Kidney (tissue), 14 donors: ENCODE measurements around the gene TYW1B. TPM values are rescaled to one million over a fixed set of nuclear protein-coding genes. Genes with fewer than 3 reads are reported as not detected.
"Not testable (repeated sequence)": the region's sequence is repeated elsewhere in the genome, so short reads cannot be mapped to it uniquely, and the experiment has no call there.

Experiments used
- DNase-seq, 5 donors: peaks; one replicate each; pipeline ENCODE4 v3.0.0-alpha.2; 2013 to 2020
- FAIRE-seq: peaks from 2 replicates; lab custom pipeline; 2012; peaks lifted over from hg19 to GRCh38; lab: Jason Lieb, UNC
- H3K27ac ChIP-seq, 2 donors: one replicate each; pipeline ENCODE4 v1.7.0; 2013; ENCODE audit warnings: low read depth in 2 of 2, low read length in 2 of 2, inconsistent platforms in 1 of 2
- H3K27me3 ChIP-seq: one replicate; pipeline ENCODE4 v1.7.1; 2013; ENCODE audit warnings: low read length, inconsistent platforms; ENCODE audit not compliant: control insufficient read depth, insufficient read depth
- H3K36me3 ChIP-seq, 3 donors: one replicate each; pipeline versions ENCODE4 v1.7.0 to v1.7.1; 2013; ENCODE audit warnings: low read length in 3 of 3, control low read depth in 1 of 3, inconsistent platforms in 1 of 3; ENCODE audit not compliant: insufficient read depth in 3 of 3, control insufficient read depth in 2 of 3
- H3K4me1 ChIP-seq, 3 donors: one replicate each; pipeline versions ENCODE4 v1.7.0 to v1.7.1; 2013; ENCODE audit warnings: low read length in 3 of 3, inconsistent platforms in 1 of 3, low read depth in 1 of 3; ENCODE audit not compliant: control insufficient read depth in 2 of 3, insufficient read depth in 2 of 3
- H3K4me3 ChIP-seq, 3 donors: one replicate each; pipeline versions ENCODE4 v1.7.0 to v1.8.1; 2013; ENCODE audit warnings: low read length in 3 of 3, control low read depth in 1 of 3, inconsistent platforms in 1 of 3
- H3K9ac ChIP-seq, 3 donors: one replicate each; pipeline versions ENCODE4 v1.7.0 to v1.7.1; 2013; ENCODE audit warnings: low read length in 3 of 3, control low read depth in 1 of 3, inconsistent platforms in 1 of 3
- H3K9me3 ChIP-seq, 3 donors: one replicate each; pipeline versions ENCODE4 v1.7.0 to v1.7.1; 2013; ENCODE audit warnings: low read length in 3 of 3, control low read depth in 1 of 3, inconsistent platforms in 1 of 3; ENCODE audit not compliant: control insufficient read depth in 2 of 3, insufficient read depth in 1 of 3
- CTCF ChIP-seq: IDR thresholded peaks from 3 replicates; pipeline ENCODE4 v1.5.1; 2012; ENCODE audit warnings: mild to moderate bottlenecking, moderate library complexity, borderline replicate concordance; ENCODE audit not compliant: insufficient read depth; ENCODE audit errors: extremely low read depth
- intact Hi-C: fragments of 100-400 bp; cut with DNase I; formaldehyde crosslinking; loops from one replicate; pipeline ENCODE4 v1.11.1; 2022
- polyA plus RNA-seq: library from polyadenylated mRNA; stranded (reverse); fragments of 350-450 nt; fragmentation: Illumina TruSeq; extraction: RNeasy Lipid Tissue Mini Kit (QIAGEN cat#74804); gene quantifications from one replicate; pipeline ENCODE4 v1.2.3, GENCODE V29; 2014; ENCODE audit warnings: low read depth, low replicate concordance; ENCODE audit not compliant: insufficient read depth
- total RNA-seq: library from RNA; stranded (reverse); fragmentation: NEBNext Ultra II Directional; extraction: Animal tissue kit (Norgen Biotek cat#: 25700); gene quantifications from one replicate; pipeline ENCODE4 v1.2.1, GENCODE V29; 2021
- donor health status: control.
- donor health status: control.
- donor health status: control.
- donor health status: control.
- donor health status: control.
- donor health status: DM: yes; HTN: yes; CAD: no.
- donor health status: Normal renal cell carcinoma (clear cell type).

TYW1B gene
- total and polyA plus RNA-seq, 2 donors from 2014 or later: 2.9 to 3.2 TPM

DNA sequence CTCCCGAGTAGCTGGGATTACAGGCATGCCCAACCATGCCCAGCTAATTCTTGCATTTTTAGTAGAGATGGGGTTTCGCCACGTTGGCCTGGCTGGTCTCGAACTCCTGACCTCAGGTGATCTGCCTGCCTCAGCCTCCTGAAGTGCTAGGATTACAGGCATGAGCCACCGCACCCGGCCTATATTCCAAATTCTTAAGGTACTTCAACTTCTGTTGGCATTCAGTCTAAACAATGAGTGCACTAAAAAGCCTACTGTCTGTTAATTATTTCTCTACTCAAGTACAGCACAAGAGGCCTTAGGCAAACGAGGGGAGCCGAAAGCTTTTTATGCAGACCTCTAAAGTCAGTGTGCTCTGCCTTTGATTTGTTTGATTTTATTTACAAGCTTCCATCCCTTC, 243.4 kb downstream of the TYW1B start:
- H3K9me3 ChIP-seq, FAIRE-seq, DNase-seq, H3K9ac ChIP-seq, H3K4me3 ChIP-seq, H3K4me1 ChIP-seq, H3K27ac ChIP-seq, intact Hi-C loops, H3K27me3 ChIP-seq, H3K36me3 ChIP-seq: not testable (repeated sequence)

- not testable (repeated sequence) for DNase-seq
Measured at GRCh38 chr7:72583620-72584361, 244.2 kb downstream of the TYW1B start.

GRCh38 chr7:72580142-72580770, 247.7 kb downstream of the TYW1B start:
- H3K4me1 ChIP-seq, H3K27me3 ChIP-seq, FAIRE-seq, H3K4me3 ChIP-seq, intact Hi-C loops, H3K9me3 ChIP-seq, H3K27ac ChIP-seq, H3K36me3 ChIP-seq, H3K9ac ChIP-seq: not testable (repeated sequence)
- peak in 2 of 5 donors; percentile 34 to 43 for DNase-seq

More at GRCh38 chr7:72583620-72584361, 244.2 kb downstream of the TYW1B start:
- H3K27me3 ChIP-seq, H3K9me3 ChIP-seq, intact Hi-C loops, H3K9ac ChIP-seq, H3K4me1 ChIP-seq, H3K27ac ChIP-seq, H3K36me3 ChIP-seq, H3K4me3 ChIP-seq, FAIRE-seq: not testable (repeated sequence)

GRCh38 chr7:72577107-72577506, 250.9 kb downstream of the TYW1B start:
- Histone ChIP-seq H3K36me3 (no peaks in the 10 kb centered on the region), H3K4me1 (no peaks in the 10 kb centered on the region), H3K9me3 (no peaks in the 10 kb centered on the region), H3K4me3 (no peak overlapping the region), H3K27ac (no peak overlapping the region), H3K27me3 (no peaks in the 10 kb centered on the region), H3K9ac (no peak overlapping the region)
- DNase-seq (no peak), FAIRE-seq (no peak)
- intact Hi-C loops: no loop called here
- no peak for TF ChIP-seq CTCF

DNA sequence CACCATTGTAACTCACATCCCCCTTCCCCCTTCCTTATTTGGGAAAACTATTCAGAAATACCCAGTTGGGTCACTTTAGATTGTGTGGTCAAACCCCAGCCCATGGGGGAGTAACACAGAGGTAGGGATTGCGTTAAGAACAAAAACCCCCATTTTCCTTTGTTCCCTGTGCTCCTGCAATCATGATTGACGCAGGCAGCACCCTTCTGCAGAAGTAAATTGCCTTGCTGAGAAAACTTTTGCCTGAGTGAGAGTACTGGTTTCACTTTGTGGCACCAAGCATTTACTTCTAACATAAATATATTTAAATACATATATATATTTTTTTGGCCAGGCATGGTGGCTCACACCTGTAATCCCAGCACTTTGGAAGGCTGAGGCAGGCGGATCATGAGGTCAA, 266.0 kb downstream of the TYW1B start:
- H3K27me3 ChIP-seq, H3K4me3 ChIP-seq, DNase-seq, intact Hi-C loops, H3K27ac ChIP-seq, H3K9ac ChIP-seq, FAIRE-seq, H3K9me3 ChIP-seq, H3K4me1 ChIP-seq, H3K36me3 ChIP-seq: not testable (repeated sequence)

DNA sequence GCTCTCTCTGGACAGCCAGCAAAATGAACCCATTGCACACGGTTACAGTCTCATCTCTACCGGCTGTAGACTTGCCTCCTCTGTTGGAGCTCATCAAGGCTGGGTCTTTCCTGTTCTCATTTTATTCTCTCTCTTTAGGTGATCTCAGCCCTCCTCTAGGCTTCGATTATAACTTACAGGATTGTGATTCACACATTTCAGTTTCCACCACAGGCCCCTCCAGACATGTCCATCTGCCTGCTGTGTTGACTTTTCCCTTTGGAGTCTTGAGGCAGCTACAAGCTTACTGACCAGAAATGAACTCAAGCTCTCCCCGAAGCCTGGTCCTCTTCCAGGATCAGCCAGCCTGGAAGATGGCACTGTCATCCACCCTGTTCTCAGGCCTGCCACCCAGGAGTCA, 268.5 kb downstream of the TYW1B start:
- H3K9me3 ChIP-seq, H3K27me3 ChIP-seq, DNase-seq, H3K36me3 ChIP-seq, H3K4me1 ChIP-seq, intact Hi-C loops, FAIRE-seq, H3K4me3 ChIP-seq, H3K9ac ChIP-seq, H3K27ac ChIP-seq: not testable (repeated sequence)

- H3K4me3 ChIP-seq, H3K9me3 ChIP-seq, H3K9ac ChIP-seq, H3K4me1 ChIP-seq, H3K27ac ChIP-seq, H3K36me3 ChIP-seq, intact Hi-C loops, FAIRE-seq, DNase-seq, H3K27me3 ChIP-seq: not testable (repeated sequence)
Measured at GRCh38 chr7:72556733-72557132, 271.3 kb downstream of the TYW1B start.
